Right renal pelvis (tissue), 4 donors: ENCODE results near the gene FAM131A. TPM values are rescaled to one million over a fixed set of nuclear protein-coding genes. Genes with fewer than 3 reads are reported as not detected.
"Not testable (repeated sequence)": the region's sequence is repeated elsewhere in the genome, so short reads cannot be mapped to it uniquely, and the experiment has no call there.

Experiments used
- DNase-seq, 4 donors: peaks; one replicate each; pipeline ENCODE4 v3.0.0-alpha.2; 2013; ENCODE audit warnings: low read depth in 4 of 4, low spot score in 3 of 4, missing footprints in 1 of 4
- polyA plus RNA-seq, 4 donors: library from polyadenylated mRNA; unstranded; fragments of 120-200 nt; gene quantifications; one replicate each; pipeline ENCODE4 v1.2.1, GENCODE V29; 2013; ENCODE audit not compliant: insufficient read length in 4 of 4

The FAM131A gene
- polyA plus RNA-seq, 4 donors, result 10.5 to 15.7 (median 11.0) TPM

DNA sequence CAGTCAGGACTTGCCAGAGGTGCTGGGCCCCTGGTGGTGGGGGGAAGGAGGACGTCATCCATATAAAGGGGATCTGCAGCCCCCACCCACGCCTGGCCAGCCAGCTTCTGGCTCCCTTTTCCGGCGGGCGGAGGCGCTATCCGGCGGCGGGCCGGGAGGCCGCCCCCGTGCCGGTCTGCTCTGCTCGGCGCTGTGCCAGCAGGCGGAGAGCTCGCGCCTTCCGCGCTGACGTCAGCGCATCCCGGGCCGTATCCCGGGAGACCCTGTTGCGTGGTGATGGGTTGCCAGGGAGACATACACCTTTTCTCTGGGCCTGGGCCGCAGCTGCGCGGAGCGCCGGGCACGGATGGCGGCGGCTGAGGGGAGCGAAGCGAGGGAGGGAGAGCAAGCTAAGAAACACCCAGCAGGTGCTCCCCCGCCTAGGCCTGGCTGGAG, 1.1 kb downstream of the FAM131A start:
- DNase-seq, result peak in 1 of 4 donors; percentile 76

DNA sequence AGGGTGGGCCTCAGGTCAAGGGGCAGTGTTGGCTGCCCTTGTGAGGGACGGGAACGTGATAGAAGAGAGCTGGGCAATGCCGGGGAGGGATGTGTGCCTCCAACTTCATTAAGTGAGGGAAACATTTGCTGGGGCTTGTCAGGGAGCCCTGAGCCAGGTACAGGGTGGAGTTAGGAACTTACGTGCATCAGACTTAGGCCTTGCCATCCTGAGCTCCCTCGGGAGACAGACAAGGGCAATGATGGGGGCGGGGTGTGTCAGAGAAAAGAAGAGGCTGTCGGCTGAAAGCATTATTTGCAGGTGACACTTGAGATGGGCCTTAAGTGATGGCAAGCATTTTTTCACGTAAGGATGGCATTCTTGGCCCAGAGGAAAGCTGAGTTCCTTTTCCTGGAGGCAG, 1.6 kb downstream of the FAM131A start:
- no peak for DNase-seq

DNA sequence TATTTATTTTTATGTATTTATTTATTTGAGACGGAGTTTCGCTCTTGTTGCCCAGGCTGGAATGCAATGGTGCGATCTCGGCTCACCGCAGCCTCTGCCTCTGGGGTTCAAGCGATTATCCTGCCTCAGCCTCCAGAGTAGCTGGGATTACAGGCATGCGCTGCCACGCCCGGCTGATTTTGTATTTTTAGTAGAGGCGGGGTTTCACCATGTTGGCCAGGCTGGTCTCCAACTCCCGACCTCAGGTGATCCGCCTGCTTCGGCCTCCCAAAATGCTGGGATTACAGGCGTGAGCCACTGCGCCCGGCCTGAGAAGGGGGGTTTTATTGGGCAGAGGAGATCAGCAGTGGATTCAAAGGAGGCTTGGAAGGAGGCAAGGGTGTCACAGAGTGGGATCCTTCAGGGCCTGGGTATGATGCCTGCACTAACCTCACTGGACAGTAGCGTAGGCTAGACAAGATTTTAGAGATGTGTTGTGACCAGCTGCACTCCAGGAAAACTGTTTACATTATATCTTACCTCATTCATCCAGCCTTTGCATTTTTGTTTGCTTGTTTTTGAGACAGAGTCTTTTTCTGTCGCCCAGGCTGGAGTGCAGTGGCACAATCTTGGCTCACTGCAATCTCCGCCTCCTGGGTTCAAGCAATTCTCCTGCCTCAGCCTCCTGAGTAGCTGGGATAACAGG, 2.2 kb downstream of the FAM131A start:
- DNase-seq, result not testable (repeated sequence)

DNA sequence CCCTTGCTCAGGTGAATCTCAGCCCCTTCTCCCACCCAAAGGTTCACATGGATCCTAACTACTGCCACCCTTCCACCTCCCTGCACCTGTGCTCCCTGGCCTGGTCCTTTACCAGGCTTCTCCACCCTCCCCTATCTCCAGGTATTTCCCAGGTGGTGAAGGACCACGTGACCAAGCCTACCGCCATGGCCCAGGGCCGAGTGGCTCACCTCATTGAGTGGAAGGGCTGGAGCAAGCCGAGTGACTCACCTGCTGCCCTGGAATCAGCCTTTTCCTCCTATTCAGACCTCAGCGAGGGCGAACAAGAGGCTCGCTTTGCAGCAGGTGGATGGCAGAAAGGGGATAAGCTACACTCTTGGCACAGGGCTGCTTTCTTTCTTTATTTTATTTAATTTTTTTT, 4.5 kb downstream of the FAM131A start:
- no peak for DNase-seq

DNA sequence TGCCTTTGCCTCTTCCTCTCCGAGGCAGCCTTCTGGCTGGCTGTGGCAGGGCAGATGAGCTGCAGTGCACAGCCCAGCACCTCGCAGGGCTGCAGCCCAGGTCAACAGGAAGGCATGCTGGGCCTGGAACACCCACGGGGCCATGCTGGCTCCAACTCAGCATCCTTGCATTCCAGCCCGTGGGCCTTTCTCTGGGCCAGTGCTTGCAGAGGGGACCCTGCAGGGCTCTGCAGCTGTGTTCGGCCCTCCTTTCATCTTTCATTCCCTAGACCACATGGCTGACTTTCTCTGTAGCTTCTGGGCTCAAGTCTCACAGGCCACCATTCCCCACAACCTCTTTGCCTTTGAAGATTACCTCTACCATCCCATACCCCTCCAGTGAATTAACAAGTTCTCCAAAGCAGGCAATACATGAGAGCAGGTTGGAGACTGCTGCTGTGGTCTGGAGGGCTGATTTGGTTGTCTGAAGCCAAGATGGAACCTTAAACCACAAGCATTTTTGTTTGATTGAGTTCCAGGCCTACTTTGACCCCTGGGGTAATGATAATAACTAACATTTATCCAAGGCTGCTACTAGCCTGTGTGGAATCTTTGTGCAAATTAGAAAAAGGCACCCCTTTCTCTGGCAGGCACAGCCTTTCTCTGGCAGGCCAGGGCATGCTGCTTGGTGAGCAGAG, 5.9 kb downstream of the FAM131A start:
- no peak for DNase-seq

DNA sequence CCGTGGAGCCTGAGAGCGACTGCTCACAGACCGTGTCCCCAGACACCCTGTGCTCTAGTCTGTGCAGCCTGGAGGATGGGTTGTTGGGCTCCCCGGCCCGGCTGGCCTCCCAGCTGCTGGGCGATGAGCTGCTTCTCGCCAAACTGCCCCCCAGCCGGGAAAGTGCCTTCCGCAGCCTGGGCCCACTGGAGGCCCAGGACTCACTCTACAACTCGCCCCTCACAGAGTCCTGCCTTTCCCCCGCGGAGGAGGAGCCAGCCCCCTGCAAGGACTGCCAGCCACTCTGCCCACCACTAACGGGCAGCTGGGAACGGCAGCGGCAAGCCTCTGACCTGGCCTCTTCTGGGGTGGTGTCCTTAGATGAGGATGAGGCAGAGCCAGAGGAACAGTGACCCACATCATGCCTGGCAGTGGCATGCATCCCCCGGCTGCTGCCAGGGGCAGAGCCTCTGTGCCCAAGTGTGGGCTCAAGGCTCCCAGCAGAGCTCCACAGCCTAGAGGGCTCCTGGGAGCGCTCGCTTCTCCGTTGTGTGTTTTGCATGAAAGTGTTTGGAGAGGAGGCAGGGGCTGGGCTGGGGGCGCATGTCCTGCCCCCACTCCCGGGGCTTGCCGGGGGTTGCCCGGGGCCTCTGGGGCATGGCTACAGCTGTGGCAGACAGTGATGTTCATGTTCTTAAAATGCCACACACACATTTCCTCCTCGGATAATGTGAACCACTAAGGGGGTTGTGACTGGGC, 7.3 kb downstream of the FAM131A start:
- DNase-seq, result no peak

DNA sequence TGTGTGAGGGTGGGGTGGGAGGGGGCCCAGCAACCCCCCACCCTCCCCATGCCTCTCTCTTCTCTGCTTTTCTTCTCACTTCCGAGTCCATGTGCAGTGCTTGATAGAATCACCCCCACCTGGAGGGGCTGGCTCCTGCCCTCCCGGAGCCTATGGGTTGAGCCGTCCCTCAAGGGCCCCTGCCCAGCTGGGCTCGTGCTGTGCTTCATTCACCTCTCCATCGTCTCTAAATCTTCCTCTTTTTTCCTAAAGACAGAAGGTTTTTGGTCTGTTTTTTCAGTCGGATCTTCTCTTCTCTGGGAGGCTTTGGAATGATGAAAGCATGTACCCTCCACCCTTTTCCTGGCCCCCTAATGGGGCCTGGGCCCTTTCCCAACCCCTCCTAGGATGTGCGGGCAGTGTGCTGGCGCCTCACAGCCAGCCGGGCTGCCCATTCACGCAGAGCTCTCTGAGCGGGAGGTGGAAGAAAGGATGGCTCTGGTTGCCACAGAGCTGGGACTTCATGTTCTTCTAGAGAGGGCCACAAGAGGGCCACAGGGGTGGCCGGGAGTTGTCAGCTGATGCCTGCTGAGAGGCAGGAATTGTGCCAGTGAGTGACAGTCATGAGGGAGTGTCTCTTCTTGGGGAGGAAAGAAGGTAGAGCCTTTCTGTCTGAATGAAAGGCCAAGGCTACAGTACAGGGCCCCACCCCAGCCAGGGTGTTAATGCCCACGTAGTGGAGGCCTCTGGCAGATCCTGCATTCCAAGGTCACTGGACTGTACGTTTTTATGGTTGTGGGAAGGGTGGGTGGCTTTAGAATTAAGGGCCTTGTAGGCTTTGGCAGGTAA, 8.1 kb downstream of the FAM131A start:
- DNase-seq, result no peak

DNA sequence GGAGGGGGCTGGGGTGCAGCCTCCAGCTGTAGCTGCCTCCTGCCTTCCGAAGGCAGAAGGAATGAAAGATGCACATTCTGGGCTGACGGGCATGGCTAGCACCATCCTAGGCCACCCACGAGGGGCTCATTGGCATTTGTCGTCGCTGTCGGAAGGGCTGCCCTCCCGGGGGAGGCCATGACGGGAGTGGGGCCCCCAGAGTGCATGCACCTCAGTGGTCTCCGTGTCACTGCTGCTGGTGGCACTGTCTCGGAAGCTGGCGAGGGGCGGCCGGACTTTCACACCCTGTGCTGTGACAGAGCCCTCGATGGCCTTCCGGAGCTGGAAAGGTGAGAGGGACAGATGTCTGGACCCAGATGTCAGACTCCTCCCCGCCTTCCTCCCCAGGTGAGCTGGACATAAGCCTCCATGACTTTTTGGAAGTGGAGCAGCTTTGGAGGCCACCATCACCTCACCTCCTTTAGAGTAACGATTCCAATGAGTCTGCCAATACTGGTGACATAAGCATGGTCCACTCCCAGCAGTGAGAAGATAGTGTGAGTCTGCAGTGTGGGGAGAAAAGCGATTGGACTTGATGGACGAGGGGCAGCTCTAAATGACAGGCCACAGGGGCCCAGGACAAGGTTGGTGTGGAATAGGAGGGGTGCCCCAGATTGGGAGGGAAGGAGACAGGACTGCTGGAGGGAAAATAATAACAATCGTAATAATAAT, 9.2 kb downstream of the FAM131A start:
- no peak for DNase-seq

DNA sequence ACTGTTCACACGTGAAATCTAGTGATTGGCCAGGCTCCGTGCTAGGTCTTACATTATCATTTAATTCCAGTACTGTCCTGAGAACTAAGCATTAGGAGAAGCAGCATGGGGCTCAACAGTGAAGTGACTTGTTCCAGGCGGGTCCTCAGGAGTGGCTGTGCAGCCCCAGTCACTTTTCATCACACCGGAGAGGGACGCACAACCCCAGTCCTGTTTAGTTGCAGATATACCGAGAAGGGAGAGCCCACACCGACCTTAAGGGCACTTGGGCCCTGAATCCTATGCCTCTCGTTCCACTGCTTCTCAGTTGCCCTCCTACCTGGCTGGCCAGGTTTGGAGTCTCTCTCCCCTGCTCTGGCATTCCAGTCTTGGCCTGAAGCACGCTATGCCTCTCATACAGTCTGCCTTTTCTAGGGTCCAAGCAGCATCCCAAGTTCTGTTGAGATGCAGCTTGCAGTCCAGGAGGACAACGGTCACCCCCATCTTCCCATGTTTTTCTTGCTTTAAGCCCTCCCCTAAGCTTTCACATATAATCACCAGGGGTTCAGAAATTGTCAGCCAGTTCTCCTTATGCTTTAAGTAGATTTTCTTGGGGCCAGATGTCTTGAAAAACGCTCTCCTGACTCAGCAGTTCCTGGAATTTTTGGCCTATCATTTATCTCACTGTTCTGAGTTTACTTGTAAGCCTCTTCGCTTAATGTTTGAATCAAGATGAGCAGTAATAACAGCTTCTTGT, 10.1 kb downstream of the FAM131A start:
- no peak for DNase-seq

DNA sequence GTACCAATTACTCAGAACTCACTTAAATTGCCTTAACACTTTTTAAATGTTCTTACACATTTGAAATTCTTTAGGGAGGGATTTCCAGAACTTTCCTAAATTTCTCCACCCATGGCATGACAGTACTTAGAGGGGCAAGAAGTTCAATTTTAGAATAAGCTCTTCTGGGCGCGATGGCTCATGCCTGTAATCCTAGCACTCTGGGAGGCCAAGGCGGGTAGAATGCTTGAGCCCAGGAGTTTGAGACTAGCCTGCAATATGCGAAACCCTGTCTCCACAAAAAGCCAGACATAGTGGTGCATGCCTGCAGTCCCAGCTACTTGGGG, 10.6 kb downstream of the FAM131A start:
- no peak for DNase-seq

DNA sequence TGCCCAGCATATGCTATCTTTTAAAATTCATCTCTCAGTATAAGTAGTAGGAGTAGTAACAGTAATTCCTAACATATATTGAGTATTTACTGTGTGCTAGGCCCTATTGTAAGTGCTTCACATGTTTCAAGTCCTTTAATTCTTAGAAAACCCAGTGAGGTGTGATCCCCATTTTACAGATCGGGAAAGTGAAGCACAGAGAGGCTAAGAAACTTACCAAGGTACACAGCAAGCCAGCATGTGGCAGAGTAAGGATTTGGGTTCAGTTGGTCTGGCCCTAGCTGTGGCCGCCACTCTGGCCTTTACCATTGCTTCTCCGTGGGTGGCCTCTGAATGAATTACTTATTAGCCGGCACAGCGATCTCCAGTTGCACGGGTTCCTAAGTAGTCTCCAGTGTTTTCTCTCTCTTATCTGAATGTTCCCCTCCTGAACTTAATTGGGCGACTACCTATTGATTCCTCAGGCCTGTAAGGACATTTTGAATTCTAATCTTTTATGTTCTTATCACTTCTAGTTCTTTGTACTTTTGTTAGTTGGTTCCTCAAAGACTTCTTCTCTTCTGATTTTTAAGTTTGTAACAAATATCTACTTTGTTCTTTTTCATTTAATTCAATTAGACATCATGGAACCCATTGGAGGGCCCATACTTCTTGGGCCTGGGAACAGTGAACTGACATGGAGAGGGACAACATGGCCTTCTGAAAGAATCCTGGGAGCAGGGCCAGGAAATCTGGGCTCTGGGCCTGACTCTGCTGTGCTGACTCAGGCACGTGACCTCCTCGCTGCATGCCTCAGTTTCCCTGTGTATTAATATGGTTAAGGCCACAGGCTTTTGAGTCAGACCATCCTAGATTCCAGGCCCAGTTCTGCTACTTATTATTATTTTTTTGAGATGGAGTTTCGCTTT, 12.4 kb downstream of the FAM131A start:
- DNase-seq, result no peak

DNA sequence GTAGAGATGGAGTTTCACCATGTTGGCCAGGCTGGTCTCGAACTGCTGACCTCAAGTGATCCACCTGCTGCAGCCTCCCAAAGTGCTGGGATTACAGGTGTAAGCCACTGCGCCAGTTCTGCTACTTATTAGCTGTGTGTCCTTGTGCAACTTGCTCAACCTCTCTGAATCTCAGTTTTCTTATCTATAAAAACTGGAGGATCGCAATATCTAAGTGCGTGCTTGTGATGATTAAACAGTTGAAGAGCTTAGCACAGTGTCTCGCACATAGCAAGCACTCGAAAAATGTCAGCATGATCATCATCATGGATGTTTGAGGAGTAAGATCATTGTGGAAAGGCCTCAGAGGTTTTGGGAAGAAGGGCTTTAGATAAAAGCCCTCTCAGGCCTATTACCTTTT, 13.2 kb downstream of the FAM131A start:
- DNase-seq, result no peak

DNA sequence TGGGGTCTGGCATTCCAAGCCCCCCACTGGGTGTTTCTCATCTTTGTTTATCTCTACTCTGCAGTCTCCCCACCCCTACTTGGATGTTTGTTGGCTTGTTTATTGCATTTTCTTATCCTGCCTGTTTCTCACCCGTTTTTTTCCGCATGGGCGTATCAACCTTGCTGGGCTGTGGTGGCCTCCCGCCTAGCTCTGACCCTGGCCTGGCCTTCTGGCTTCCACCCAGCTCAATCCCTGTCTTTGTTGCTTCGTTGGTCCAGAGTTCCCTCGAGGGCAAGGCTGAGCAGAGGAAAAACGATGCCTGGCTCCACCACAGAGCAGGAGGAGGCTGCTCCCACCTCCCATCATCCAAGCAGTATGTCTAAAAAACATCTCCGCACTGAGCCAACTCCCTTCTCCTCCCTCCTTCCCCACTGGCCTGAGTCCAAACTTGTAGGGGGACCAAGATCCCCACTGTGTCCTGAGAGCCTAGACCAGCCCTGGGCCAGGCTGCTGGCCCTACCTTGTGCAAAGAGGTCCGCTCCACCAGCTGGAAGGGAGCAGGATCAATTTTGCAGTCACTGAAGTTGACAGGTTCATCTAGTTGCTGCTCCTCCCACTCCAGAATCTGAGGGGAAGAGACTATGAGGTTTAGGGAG, 14.2 kb downstream of the FAM131A start:
- DNase-seq, result no peak

DNA sequence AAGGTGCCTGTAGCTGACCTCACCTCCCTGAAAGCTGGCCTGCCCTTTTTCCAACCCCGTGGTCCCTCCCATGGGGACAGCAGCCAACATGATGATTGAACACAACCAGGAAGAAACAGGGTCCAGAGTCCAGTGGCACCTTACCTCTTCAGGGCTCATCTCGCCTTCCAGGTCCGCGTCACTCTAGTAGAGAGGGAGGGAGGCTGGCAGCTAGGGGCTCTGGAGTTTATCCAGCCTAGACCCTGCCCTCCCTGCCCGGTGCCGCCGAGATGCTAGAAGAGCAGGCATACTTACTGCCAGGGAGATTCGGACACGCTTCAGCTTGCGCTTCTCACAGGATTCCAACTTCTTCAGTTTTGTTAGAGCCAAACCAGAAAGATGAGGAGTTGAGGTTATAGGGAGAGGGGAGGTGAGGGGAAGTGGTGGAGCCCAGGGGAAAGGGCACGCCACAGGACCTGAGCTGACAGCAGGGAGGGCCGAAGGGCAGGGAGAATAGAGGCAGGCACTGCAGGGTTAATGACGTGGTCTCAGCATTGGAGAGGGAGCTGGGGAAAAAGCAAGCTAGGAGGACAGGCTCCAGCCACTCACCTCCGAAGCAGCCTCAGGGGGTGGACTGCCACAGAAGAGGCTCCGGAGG, 14.9 kb downstream of the FAM131A start:
- DNase-seq, result no peak

DNA sequence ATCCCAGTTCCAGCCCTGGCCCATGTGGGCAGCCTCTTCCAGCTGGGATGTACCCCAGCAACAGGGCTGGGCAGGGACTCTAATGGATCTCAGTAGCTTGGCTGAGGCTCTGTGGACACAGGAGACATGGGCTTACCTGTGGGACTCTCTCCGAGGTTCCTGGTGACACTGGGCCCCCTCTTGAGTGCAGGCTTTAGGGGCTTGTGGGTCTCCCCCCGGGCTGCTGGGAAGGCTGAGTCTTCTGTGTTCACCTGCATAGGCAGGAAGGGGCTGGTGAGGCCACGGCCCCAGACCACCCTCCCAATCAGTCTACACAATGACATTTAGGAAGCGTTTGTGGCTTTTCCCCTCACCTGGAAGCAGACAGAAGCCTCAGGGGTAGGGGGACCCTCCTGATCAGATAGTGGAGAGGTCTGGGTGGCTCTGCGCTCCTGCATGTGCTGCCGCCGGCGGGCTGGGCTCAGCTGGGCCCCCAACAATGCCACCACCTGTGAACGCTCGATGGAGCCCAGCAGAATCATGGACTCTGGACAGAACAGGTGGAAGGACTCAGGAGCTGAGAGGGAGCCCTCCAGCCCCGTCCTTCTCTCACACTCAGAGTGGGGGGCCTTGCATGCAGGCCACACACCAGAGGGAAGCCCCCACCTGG, 15.6 kb downstream of the FAM131A start:
- no peak for DNase-seq

DNA sequence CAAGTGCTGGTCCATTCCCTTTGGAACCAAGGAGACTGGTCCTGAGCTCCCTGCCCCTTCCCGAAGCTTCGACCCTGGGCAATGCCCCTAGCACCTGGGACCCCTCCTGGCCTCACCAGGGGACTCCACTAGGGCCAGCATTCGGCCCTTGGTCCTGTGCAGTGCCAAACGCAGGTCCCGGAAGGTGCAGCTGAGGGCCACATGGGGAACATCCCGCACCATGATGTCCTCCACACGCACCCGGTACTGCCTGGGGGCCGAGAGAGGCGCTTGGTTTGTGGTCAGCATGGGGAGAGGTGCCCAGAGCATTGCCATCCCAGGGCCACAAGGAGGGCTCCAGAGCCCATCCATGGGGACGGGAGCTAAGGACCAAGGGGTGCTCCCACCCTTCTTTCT, 16.1 kb downstream of the FAM131A start:
- DNase-seq, result no peak

DNA sequence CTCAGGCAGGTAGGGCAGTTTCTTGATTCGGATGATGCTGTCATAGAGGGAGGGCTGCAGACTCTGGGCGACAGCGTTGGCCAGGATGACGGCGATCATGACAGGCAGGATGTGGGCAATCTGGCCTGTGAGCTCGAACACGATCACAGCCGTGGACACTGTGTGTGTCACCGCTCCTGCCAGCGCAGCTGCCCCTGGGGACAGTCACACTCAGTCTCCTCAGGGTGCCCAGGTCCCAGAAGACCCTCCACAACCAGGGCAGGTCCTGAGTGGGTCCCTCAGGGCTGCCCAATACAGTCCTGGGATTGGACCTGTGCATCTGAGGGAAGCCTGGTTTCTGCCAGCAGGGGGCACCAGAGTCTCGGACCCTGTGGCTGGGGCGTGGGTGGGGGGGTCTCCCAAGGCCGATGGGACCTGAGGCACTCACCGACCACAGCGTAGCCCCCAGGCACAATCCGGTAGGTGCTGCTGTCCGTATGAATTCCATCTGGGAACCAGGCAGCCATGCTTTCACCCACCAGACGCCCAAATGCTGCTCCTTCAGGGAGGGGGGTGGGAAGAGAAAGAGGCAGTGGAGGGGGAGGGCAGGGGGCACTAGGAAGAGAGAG, 16.8 kb downstream of the FAM131A start:
- DNase-seq, result no peak
